GM23248 (cell line): ENCODE results near the gene FLT4.

Experiments
- EZH2 ChIP-seq: fragments of 200-600 bp; sonication (generic); IDR thresholded peaks from 2 replicates; pipeline ENCODE4 v1.6.1; 2018; ENCODE audit warnings: antibody characterized with exemption, mild to moderate bottlenecking; ENCODE audit not compliant: insufficient read depth, poor library complexity, severe bottlenecking
- EZH2phosphoT487 ChIP-seq: fragments of 200-600 bp; sonication (generic); IDR thresholded peaks from 2 replicates; pipeline ENCODE4 v1.6.1; 2018; ENCODE audit warnings: antibody characterized with exemption, moderate library complexity, mild to moderate bottlenecking, low read depth; ENCODE audit not compliant: insufficient read depth

DNA sequence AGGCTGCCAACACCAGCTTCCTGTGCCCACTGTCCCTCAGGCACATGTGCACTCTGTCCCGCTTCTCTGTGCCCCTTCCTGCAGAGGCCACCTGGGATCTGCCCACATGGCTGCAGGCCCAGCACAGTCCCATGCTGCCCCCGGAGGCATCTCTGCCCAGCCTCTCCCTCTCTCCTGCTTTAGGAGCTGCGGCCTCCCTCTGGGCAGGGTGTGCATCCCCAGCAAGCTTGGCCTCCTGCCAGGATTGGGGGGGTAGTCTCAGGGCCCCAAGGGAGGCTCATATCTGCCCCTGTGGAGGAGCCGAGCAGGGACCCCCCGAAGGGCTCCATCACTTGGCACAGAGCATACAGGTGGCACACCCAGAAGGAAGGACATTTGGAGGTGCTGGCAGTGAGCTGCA, 24.8 kb downstream of the FLT4 start:
- no peak for TF ChIP-seq EZH2phosphoT487
- no peak for TF ChIP-seq EZH2
